Measurements from ENCODE around the gene ZDHHC4.

The ZDHHC4 gene

GRCh38 chr7:6589829-6590644 is 12.8 kb downstream of the ZDHHC4 start, which contains the start of gene INTS15:
Gene INTS15 (plus strand): TSS chr7:6590021. CDS start chr7:6590284, 263 bp downstream.
- no peaks in the 10 kb centered on the region for H3K27me3 ChIP-seq (ENCODE audit: control insufficient read depth, insufficient read depth, low read length)
- H3K4me3 ChIP-seq (ENCODE audit: low read depth, low read length): peak within 1 kb of the TSS; percentile 79
- H3K4me1 ChIP-seq (ENCODE audit: control insufficient read depth, insufficient read depth, low read length): no peaks in the 10 kb centered on the region
- H3K36me3 ChIP-seq (ENCODE audit: control insufficient read depth, insufficient read depth, low read length): peaks cover 27% of the 10 kb centered on the region
- H3K9ac ChIP-seq (ENCODE audit: low read depth, low read length): peak within 1 kb of the TSS; percentile 91
- H3K9me3 ChIP-seq (ENCODE audit: control insufficient read depth, insufficient read depth, low read length): no peaks in the 10 kb centered on the region

GRCh38 chr7:6590645-6591110 is 13.4 kb downstream of the ZDHHC4 start:
- peaks cover 28% of the 10 kb centered on the region for H3K36me3 ChIP-seq (ENCODE audit: control insufficient read depth, insufficient read depth, low read length)

GRCh38 chr7:6600093-6600492 is 22.8 kb downstream of the ZDHHC4 start:
- Histone ChIP-seq H3K4me1 (ENCODE audit: control insufficient read depth, insufficient read depth, low read length) (no peaks in the 10 kb centered on the region), H3K9ac (ENCODE audit: low read depth, low read length) (no peak overlapping the region), H3K4me3 (ENCODE audit: low read depth, low read length) (no peak overlapping the region), H3K27me3 (ENCODE audit: control insufficient read depth, insufficient read depth, low read length) (no peaks in the 10 kb centered on the region), H3K9me3 (ENCODE audit: control insufficient read depth, insufficient read depth, low read length) (no peaks in the 10 kb centered on the region), H3K36me3 (ENCODE audit: control insufficient read depth, insufficient read depth, low read length) (peaks cover 22% of the 10 kb centered on the region)

More at GRCh38 chr7:6590645-6591110, 13.4 kb downstream of the ZDHHC4 start:
- H3K4me1 ChIP-seq (ENCODE audit: control insufficient read depth, insufficient read depth, low read length): no peaks in the 10 kb centered on the region
- H3K9ac ChIP-seq (ENCODE audit: low read depth, low read length): peak overlapping the region; percentile 91
- H3K9me3 ChIP-seq (ENCODE audit: control insufficient read depth, insufficient read depth, low read length): no peaks in the 10 kb centered on the region
- peak overlapping the region; percentile 79 for H3K4me3 ChIP-seq (ENCODE audit: low read depth, low read length)
- H3K27me3 ChIP-seq (ENCODE audit: control insufficient read depth, insufficient read depth, low read length): no peaks in the 10 kb centered on the region

- no peaks in the 10 kb centered on the region for H3K9me3 ChIP-seq (ENCODE audit: control insufficient read depth, insufficient read depth, low read length)
- H3K27me3 ChIP-seq (ENCODE audit: control insufficient read depth, insufficient read depth, low read length): no peaks in the 10 kb centered on the region
- no peak overlapping the region for H3K9ac ChIP-seq (ENCODE audit: low read depth, low read length)
- H3K4me3 ChIP-seq (ENCODE audit: low read depth, low read length): no peak overlapping the region
- H3K36me3 ChIP-seq (ENCODE audit: control insufficient read depth, insufficient read depth, low read length): peaks cover 11% of the 10 kb centered on the region
- no peaks in the 10 kb centered on the region for H3K4me1 ChIP-seq (ENCODE audit: control insufficient read depth, insufficient read depth, low read length)
Observed at GRCh38 chr7:6604458-6604857, 27.2 kb downstream of the ZDHHC4 start.

- Histone ChIP-seq H3K9me3 (ENCODE audit: control insufficient read depth, insufficient read depth, low read length) (no peaks in the 10 kb centered on the region), H3K36me3 (ENCODE audit: control insufficient read depth, insufficient read depth, low read length) (peaks cover 4% of the 10 kb centered on the region)
Observed at GRCh38 chr7:6606866-6607583, 29.8 kb downstream of the ZDHHC4 start.

GRCh38 chr7:6607651-6608051 is 30.4 kb downstream of the ZDHHC4 start:
- Histone ChIP-seq H3K4me3 (ENCODE audit: low read depth, low read length) (no peak overlapping the region), H3K9me3 (ENCODE audit: control insufficient read depth, insufficient read depth, low read length) (no peaks in the 10 kb centered on the region), H3K27me3 (ENCODE audit: control insufficient read depth, insufficient read depth, low read length) (no peaks in the 10 kb centered on the region), H3K4me1 (ENCODE audit: control insufficient read depth, insufficient read depth, low read length) (no peaks in the 10 kb centered on the region), H3K36me3 (ENCODE audit: control insufficient read depth, insufficient read depth, low read length) (peaks cover under 1% of the 10 kb centered on the region), H3K9ac (ENCODE audit: low read depth, low read length) (no peak overlapping the region)

More at GRCh38 chr7:6606866-6607583, 29.8 kb downstream of the ZDHHC4 start:
- Histone ChIP-seq H3K4me1 (ENCODE audit: control insufficient read depth, insufficient read depth, low read length) (no peaks in the 10 kb centered on the region), H3K9ac (ENCODE audit: low read depth, low read length) (no peak overlapping the region), H3K27me3 (ENCODE audit: control insufficient read depth, insufficient read depth, low read length) (no peaks in the 10 kb centered on the region), H3K4me3 (ENCODE audit: low read depth, low read length) (no peak overlapping the region)

GRCh38 chr7:6608081-6608480 is 30.8 kb downstream of the ZDHHC4 start:
- Histone ChIP-seq H3K4me3 (ENCODE audit: low read depth, low read length) (no peak overlapping the region), H3K36me3 (ENCODE audit: control insufficient read depth, insufficient read depth, low read length) (no peaks in the 10 kb centered on the region), H3K9me3 (ENCODE audit: control insufficient read depth, insufficient read depth, low read length) (no peaks in the 10 kb centered on the region), H3K9ac (ENCODE audit: low read depth, low read length) (no peak overlapping the region), H3K27me3 (ENCODE audit: control insufficient read depth, insufficient read depth, low read length) (no peaks in the 10 kb centered on the region), H3K4me1 (ENCODE audit: control insufficient read depth, insufficient read depth, low read length) (no peaks in the 10 kb centered on the region)

- Histone ChIP-seq H3K4me3 (ENCODE audit: low read depth, low read length) (no peak overlapping the region), H3K4me1 (ENCODE audit: control insufficient read depth, insufficient read depth, low read length) (peaks cover 3% of the 10 kb centered on the region), H3K9me3 (ENCODE audit: control insufficient read depth, insufficient read depth, low read length) (no peaks in the 10 kb centered on the region), H3K27me3 (ENCODE audit: control insufficient read depth, insufficient read depth, low read length) (no peaks in the 10 kb centered on the region), H3K9ac (ENCODE audit: low read depth, low read length) (no peak overlapping the region), H3K36me3 (ENCODE audit: control insufficient read depth, insufficient read depth, low read length) (no peaks in the 10 kb centered on the region)
Observed at GRCh38 chr7:6608794-6609193, 31.5 kb downstream of the ZDHHC4 start.

GRCh38 chr7:6612819-6613218 is 35.6 kb downstream of the ZDHHC4 start:
- Histone ChIP-seq H3K4me3 (ENCODE audit: low read depth, low read length) (no peak overlapping the region), H3K9me3 (ENCODE audit: control insufficient read depth, insufficient read depth, low read length) (no peaks in the 10 kb centered on the region), H3K27me3 (ENCODE audit: control insufficient read depth, insufficient read depth, low read length) (no peaks in the 10 kb centered on the region), H3K4me1 (ENCODE audit: control insufficient read depth, insufficient read depth, low read length) (peaks cover 6% of the 10 kb centered on the region), H3K36me3 (ENCODE audit: control insufficient read depth, insufficient read depth, low read length) (no peaks in the 10 kb centered on the region), H3K9ac (ENCODE audit: low read depth, low read length) (no peak overlapping the region)

- no peak overlapping the region for H3K4me3 ChIP-seq (ENCODE audit: low read depth, low read length)
- peak overlapping the region; percentile 24 for H3K9ac ChIP-seq (ENCODE audit: low read depth, low read length)
- peaks cover 6% of the 10 kb centered on the region for H3K4me1 ChIP-seq (ENCODE audit: control insufficient read depth, insufficient read depth, low read length)
- no peaks in the 10 kb centered on the region for H3K9me3 ChIP-seq (ENCODE audit: control insufficient read depth, insufficient read depth, low read length)
- no peaks in the 10 kb centered on the region for H3K36me3 ChIP-seq (ENCODE audit: control insufficient read depth, insufficient read depth, low read length)
- H3K27me3 ChIP-seq (ENCODE audit: control insufficient read depth, insufficient read depth, low read length): no peaks in the 10 kb centered on the region
Observed at GRCh38 chr7:6613706-6614105, 36.5 kb downstream of the ZDHHC4 start.

- Histone ChIP-seq H3K9me3 (ENCODE audit: control insufficient read depth, insufficient read depth, low read length) (no peaks in the 10 kb centered on the region), H3K27me3 (ENCODE audit: control insufficient read depth, insufficient read depth, low read length) (no peaks in the 10 kb centered on the region), H3K9ac (ENCODE audit: low read depth, low read length) (peak within 1 kb of the TSS; percentile 12), H3K4me1 (ENCODE audit: control insufficient read depth, insufficient read depth, low read length) (peaks cover 6% of the 10 kb centered on the region), H3K4me3 (ENCODE audit: low read depth, low read length) (peak within 1 kb of the TSS; percentile 65), H3K36me3 (ENCODE audit: control insufficient read depth, insufficient read depth, low read length) (no peaks in the 10 kb centered on the region)
Observed at GRCh38 chr7:6614953-6615722, 37.9 kb downstream of the ZDHHC4 start, which contains the start of gene ZNF853. Gene ZNF853 (plus strand): TSS chr7:6615610. CDS start chr7:6616175, 565 bp downstream.

All from iPS-15b (cell line).